GM06990 (cell line): ENCODE data around the gene ANAPC16.
"Not testable (repeated sequence)": the region's sequence is repeated elsewhere in the genome, so short reads cannot be mapped to it uniquely, and the experiment has no call there.

ENCODE experiments used
- DNase-seq: peaks from one replicate; pipeline ENCODE4 v3.0.0-alpha.2; 2011; ENCODE audit not compliant: insufficient read length; ENCODE audit errors: extremely low read depth
- H3K27me3 ChIP-seq: replicated peaks from 2 replicates; pipeline ENCODE4 v1.6.0; 2011; ENCODE audit warnings: low read length; ENCODE audit not compliant: control insufficient read depth, insufficient read depth
- H3K36me3 ChIP-seq: 2 replicates; pipeline ENCODE4 v1.5.1; 2011; ENCODE audit warnings: low read length; ENCODE audit not compliant: control insufficient read depth, insufficient read depth
- H3K4me3 ChIP-seq: replicated peaks from 2 replicates; pipeline ENCODE4 v1.5.1; 2011; ENCODE audit warnings: low read depth, mild to moderate bottlenecking, control low read depth, low read length
- TF ChIP-seq, protein P1 (sequence below): IDR thresholded peaks from 2 replicates; pipeline ENCODE4 v1.5.1; 2011; ENCODE audit warnings: low read length, control low read depth, mild to moderate bottlenecking, inconsistent platforms; ENCODE audit not compliant: insufficient read depth, poor library complexity, severe bottlenecking

ANAPC16 gene

DNA sequence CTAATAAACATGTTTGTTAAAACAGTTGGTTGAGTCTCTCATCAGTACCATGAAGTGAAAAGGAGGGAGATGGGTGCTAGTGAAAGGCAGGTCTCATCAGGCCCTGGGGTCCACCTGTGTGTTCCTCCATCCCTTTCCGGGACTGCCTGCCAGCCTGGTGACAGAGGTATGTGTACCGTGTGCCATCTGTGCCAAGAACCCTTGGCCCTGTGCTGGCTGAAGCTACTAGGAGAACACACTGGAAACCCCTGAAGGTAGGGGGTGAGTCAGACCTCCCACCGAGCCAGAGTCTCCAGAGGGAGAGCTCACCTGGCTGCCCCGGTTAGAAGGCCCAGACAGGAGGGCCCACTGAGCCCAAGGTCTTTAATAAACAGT, 60.2 kb downstream of the ANAPC16 start:
- Histone ChIP-seq H3K36me3 (peaks cover 14% of the 10 kb centered on the region), H3K4me3 (peak overlapping the region; percentile 98), H3K27me3 (no peaks in the 10 kb centered on the region)
- TF ChIP-seq, protein P1, sequence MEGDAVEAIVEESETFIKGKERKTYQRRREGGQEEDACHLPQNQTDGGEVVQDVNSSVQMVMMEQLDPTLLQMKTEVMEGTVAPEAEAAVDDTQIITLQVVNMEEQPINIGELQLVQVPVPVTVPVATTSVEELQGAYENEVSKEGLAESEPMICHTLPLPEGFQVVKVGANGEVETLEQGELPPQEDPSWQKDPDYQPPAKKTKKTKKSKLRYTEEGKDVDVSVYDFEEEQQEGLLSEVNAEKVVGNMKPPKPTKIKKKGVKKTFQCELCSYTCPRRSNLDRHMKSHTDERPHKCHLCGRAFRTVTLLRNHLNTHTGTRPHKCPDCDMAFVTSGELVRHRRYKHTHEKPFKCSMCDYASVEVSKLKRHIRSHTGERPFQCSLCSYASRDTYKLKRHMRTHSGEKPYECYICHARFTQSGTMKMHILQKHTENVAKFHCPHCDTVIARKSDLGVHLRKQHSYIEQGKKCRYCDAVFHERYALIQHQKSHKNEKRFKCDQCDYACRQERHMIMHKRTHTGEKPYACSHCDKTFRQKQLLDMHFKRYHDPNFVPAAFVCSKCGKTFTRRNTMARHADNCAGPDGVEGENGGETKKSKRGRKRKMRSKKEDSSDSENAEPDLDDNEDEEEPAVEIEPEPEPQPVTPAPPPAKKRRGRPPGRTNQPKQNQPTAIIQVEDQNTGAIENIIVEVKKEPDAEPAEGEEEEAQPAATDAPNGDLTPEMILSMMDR, result no peak
- DNase-seq, result no peak

DNA sequence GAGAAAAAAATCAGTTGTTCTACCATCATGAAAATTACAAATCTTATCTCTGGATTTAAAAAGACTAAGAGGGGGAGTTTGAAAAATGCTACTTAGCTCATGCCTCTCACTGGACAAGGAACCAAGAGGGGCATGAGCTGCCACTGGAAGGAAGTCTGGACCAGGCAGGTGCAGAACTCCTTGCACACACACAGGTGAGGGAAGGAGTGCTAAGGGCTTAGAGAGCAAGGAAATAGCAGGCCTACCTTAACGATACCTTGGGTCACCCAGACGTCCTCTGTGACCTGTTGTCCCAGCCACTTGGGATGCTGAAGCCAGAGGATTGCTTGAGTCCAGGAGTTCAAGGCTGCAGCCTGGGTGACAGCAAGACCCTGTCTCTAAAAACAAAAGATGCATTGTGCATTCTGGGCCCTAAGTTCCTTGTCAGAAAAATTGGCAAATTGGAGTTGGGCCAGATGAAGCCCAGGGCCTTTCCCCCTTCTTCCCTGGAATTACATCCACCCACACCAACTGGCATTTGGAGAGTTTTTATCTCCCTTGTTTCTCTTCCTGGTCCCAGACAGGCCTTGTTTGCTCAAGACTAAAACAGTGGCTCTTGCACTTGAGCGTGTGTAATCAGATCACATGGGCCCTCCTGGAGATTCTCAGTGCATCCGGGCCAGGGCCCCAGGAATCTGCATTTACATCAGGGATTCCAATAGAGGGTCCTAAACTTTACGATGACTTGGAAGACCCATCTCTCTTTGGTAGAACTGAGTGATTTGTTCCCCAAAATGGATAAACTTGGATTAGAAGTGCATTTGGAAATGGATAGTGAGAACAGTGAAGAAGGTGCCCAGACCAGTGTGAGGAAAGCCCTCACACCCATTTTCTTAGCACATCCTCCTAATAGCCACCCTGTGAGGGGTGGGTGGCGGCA, 60.9 kb downstream of the ANAPC16 start:
- H3K36me3 ChIP-seq, result peaks cover 14% of the 10 kb centered on the region
- DNase-seq, result no peak
- peak overlapping the region; percentile 98 for H3K4me3 ChIP-seq
- TF ChIP-seq, protein P1, result no peak
- H3K27me3 ChIP-seq, result no peaks in the 10 kb centered on the region

DNA sequence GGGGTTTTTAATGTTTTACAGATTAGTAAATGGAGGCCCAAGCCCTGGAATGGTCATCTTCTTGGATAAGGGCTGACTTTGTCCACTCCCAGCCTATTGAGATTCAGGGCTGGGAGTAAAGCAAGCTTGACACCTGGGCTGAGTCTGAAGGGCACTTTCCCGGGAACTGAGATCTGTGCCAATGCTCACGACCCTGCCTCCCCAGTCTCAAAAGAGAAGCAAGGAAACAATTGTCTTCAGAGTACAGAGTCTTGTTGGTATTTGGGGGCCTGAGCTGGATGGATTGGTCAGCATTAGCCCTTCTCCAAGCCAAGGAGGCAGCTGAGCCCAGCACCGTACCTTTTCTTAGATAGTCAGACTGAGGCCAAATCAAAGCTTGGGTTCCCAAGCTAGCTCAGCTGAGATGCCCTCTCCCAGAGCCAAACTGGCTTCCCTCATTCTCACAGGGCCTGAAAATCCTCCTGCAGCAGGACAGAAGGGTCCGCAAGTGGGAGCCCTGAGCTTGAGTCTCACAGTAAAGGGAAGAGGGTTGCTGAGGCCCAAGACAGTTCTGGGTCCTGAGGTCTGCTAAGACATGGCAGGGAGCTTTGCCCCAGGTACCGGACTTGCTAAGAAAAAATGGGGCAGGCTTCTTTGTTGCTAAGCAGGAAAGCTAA, 61.7 kb downstream of the ANAPC16 start:
- H3K27me3 ChIP-seq, result no peaks in the 10 kb centered on the region
- TF ChIP-seq, protein P1, result no peak
- no peak overlapping the region for H3K4me3 ChIP-seq
- DNase-seq, result no peak
- H3K36me3 ChIP-seq, result peaks cover 14% of the 10 kb centered on the region

DNA sequence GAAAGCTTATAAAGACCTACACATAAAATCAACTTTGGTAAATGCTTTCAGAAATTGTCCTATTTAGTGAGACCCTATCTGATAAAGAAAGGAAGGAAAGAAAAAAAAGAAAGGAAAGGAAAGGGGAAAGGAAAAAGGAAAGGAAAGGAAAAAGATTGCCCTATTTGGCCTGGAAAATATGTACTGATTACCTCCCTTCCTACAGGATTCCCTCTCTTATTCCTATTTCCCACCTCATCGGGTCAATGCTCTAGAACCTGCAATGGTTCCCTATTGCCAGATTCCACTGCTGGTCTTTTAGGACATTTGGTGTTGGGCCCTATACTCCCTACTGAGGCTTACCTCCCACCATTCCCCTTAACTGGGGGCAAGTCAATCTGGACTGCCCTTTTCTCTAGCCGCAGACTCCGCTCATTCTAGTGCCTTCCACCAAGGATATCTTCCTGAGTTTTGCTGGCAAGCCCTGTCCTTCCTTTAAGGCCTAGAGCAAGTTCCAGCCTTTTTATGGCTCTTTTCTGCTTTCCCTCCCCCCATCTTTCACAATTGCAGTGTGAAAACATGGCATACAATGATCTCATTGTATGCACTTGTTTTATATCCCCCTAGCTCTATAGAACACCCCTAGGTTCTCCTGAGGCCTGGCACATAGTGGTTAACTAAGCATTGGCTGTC, 62.3 kb downstream of the ANAPC16 start:
- Histone ChIP-seq H3K4me3 (no peak overlapping the region), H3K27me3 (no peaks in the 10 kb centered on the region), H3K36me3 (peaks cover 14% of the 10 kb centered on the region)
- no peak for DNase-seq
- TF ChIP-seq, protein P1, result no peak

DNA sequence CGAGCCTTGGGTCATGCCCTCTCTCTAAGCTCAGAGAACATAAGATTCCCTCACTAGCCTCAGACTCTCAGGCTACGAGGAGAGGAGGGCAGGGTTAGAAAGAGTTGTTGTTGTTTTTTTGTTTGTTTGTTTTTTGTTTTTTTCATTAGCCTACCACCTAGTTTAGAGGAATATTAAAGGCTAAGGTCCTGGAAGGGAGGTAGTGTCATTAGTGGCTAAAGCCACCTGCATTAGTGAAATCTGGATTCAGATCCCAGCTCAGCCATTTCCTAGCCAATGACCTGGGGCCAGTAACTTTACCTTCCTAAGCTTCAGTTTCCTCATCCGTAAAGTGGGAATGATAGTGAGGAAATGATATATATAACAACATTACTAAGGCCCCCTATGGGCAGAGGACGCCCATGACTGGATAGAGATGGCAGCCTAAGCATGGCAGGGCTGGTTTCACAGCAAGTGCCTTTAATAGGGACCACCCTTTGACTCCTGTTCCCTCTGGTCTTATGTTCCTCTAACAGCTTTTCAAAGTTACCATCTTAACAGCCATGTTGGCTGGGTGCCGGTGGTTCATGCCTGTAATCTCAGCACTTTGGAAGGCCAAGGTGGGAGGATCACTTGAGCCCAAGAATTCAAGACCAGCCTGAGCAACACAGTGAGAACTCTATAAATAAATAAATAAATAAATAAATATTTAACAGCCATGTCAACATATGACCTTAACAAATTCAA, 63.0 kb downstream of the ANAPC16 start:
- Histone ChIP-seq H3K4me3 (no peak overlapping the region), H3K36me3 (peaks cover 14% of the 10 kb centered on the region), H3K27me3 (no peaks in the 10 kb centered on the region)
- TF ChIP-seq, protein P1, result no peak
- DNase-seq, result no peak

DNA sequence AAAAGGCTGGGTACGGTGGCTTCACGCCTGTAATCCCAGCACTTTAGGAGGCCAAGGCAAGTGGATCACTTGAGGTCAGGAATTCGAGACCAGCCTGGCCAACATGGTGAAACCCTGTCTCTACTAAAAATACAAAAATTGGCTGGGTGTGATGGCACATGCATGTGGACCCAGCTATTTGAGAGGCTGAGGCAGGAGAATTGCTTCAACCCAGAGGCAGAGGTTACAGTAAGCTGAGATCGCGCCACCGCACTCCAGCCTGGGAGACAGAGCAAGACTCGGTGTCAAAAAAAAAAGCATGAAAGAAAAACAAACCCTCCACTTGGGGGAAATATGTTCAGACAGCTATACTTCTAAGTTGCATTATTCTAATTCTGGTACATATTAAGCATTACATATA, 63.8 kb downstream of the ANAPC16 start:
- peaks cover 12% of the 10 kb centered on the region for H3K36me3 ChIP-seq
- H3K4me3 ChIP-seq, H3K27me3 ChIP-seq, DNase-seq: not testable (repeated sequence)
